ENCODE results near the gene SNX14.

The SNX14 gene

DNA sequence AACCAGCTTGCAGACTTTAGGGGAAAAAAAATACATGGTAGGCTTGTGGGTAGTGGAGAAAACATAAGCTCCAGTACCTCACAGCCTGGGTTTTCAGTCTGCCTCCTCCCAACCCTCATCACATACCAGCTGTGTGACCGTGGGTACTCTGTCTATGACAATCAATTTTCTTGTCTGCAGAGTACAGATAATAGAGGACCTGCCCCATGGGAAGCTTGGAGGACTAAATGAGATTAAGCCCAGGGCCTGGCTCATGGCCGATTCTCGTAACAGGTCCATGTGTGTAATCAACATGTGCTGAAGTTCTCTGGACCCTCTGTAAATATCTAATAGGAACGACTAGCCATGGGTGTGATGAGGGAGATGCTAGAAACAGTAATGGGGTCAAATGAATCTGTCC is 109.8 kb downstream of the SNX14 start:
- ATAC-seq: no peak
- no peak for TF ChIP-seq TCF4 (CRISPR knock-in tag; IDR thresholded peaks at IDR 0.05; ENCODE audit: borderline replicate concordance)
- no peak for TF ChIP-seq ZNF565 (CRISPR knock-in tag; conservative IDR thresholded peaks at IDR 0.05; ENCODE audit: low read depth)
- no peak for TF ChIP-seq OSR1 (CRISPR knock-in tag; IDR thresholded peaks at IDR 0.05)
- TF ChIP-seq, protein P1, sequence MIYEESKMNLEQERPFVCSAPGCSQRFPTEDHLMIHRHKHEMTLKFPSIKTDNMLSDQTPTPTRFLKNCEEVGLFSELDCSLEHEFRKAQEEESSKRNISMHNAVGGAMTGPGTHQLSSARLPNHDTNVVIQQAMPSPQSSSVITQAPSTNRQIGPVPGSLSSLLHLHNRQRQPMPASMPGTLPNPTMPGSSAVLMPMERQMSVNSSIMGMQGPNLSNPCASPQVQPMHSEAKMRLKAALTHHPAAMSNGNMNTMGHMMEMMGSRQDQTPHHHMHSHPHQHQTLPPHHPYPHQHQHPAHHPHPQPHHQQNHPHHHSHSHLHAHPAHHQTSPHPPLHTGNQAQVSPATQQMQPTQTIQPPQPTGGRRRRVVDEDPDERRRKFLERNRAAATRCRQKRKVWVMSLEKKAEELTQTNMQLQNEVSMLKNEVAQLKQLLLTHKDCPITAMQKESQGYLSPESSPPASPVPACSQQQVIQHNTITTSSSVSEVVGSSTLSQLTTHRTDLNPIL (CRISPR knock-in tag; IDR thresholded peaks at IDR 0.05; ENCODE audit: low read depth): no peak
- no peak for TF ChIP-seq CSDC2 (CRISPR knock-in tag; IDR thresholded peaks at IDR 0.05)
- no peak for TF ChIP-seq TOX (CRISPR knock-in tag; IDR thresholded peaks at IDR 0.05; ENCODE audit: borderline replicate concordance)
- TF ChIP-seq RARB (CRISPR knock-in tag; IDR thresholded peaks at IDR 0.05): no peak
- no peak for TF ChIP-seq ZNF70 (CRISPR knock-in tag; IDR thresholded peaks at IDR 0.05)
- no peak for TF ChIP-seq SNAI2 (CRISPR knock-in tag; IDR thresholded peaks at IDR 0.05)
- TF ChIP-seq ZFP3 (CRISPR knock-in tag; IDR thresholded peaks at IDR 0.05): no peak
- TF ChIP-seq ZFP30 (CRISPR knock-in tag; IDR thresholded peaks at IDR 0.05): no peak
- no peak for TF ChIP-seq ZNF8 (CRISPR knock-in tag; IDR thresholded peaks at IDR 0.05)
- TF ChIP-seq, protein P2, sequence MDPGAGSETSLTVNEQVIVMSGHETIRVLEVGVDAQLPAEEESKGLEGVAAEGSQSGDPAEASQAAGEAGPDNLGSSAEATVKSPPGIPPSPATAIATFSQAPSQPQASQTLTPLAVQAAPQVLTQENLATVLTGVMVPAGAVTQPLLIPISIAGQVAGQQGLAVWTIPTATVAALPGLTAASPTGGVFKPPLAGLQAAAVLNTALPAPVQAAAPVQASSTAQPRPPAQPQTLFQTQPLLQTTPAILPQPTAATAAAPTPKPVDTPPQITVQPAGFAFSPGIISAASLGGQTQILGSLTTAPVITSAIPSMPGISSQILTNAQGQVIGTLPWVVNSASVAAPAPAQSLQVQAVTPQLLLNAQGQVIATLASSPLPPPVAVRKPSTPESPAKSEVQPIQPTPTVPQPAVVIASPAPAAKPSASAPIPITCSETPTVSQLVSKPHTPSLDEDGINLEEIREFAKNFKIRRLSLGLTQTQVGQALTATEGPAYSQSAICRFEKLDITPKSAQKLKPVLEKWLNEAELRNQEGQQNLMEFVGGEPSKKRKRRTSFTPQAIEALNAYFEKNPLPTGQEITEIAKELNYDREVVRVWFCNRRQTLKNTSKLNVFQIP (CRISPR knock-in tag; IDR thresholded peaks at IDR 0.05; ENCODE audit: borderline replicate concordance, low read depth): no peak
- TF ChIP-seq ZC3H10 (CRISPR knock-in tag; IDR thresholded peaks at IDR 0.05): no peak
- TF ChIP-seq ISL1 (CRISPR knock-in tag; IDR thresholded peaks at IDR 0.05): no peak
- TF ChIP-seq BACH2 (CRISPR knock-in tag; IDR thresholded peaks at IDR 0.05; ENCODE audit: borderline replicate concordance): no peak

DNA sequence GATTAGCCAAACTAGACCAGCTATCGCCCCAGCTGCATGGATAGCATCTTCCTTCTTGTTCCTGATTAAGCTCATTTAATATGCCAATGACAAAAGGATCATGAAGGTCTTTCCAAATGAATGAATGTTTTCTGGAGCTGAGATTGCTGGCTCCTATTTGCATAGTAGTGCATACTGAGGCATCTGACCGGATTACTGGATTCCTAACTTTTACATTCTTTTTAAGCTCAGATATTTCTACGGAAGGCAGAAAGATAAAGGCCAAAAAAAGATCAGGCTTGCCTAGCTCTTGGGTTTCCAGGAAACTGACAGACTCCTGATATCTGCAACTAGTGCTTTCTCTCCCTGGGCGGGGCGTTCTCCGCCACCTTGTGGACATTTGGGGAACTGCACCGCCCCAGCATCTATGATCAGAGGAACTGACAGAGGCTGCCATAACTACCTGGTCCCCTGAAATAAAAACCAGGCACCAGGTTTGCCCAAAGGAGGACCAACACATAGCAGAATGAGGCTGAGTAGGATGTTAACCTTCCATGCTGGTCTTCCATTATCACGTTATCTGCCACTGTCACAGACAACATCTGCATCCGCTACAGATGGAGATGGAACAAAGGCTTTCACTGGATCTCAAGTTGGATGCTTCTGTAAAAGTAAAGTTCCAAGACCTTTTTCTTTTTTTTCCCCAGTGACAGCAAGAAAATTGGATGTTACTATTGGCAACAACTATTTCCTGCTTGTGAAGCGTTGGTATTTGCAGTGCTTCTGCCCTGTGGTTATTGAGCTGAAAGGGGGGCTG is 110.6 kb downstream of the SNX14 start:
- peak; percentile 88 for ATAC-seq
- TF ChIP-seq ZNF8 (CRISPR knock-in tag; IDR thresholded peaks at IDR 0.05) (no peak), ZFP3 (CRISPR knock-in tag; IDR thresholded peaks at IDR 0.05) (no peak), ZFP30 (CRISPR knock-in tag; IDR thresholded peaks at IDR 0.05) (no peak), SNAI2 (CRISPR knock-in tag; IDR thresholded peaks at IDR 0.05) (no peak)
- TF ChIP-seq, protein P3, sequence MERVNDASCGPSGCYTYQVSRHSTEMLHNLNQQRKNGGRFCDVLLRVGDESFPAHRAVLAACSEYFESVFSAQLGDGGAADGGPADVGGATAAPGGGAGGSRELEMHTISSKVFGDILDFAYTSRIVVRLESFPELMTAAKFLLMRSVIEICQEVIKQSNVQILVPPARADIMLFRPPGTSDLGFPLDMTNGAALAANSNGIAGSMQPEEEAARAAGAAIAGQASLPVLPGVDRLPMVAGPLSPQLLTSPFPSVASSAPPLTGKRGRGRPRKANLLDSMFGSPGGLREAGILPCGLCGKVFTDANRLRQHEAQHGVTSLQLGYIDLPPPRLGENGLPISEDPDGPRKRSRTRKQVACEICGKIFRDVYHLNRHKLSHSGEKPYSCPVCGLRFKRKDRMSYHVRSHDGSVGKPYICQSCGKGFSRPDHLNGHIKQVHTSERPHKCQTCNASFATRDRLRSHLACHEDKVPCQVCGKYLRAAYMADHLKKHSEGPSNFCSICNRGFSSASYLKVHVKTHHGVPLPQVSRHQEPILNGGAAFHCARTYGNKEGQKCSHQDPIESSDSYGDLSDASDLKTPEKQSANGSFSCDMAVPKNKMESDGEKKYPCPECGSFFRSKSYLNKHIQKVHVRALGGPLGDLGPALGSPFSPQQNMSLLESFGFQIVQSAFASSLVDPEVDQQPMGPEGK (CRISPR knock-in tag; IDR thresholded peaks at IDR 0.05; ENCODE audit: borderline replicate concordance): no peak

DNA sequence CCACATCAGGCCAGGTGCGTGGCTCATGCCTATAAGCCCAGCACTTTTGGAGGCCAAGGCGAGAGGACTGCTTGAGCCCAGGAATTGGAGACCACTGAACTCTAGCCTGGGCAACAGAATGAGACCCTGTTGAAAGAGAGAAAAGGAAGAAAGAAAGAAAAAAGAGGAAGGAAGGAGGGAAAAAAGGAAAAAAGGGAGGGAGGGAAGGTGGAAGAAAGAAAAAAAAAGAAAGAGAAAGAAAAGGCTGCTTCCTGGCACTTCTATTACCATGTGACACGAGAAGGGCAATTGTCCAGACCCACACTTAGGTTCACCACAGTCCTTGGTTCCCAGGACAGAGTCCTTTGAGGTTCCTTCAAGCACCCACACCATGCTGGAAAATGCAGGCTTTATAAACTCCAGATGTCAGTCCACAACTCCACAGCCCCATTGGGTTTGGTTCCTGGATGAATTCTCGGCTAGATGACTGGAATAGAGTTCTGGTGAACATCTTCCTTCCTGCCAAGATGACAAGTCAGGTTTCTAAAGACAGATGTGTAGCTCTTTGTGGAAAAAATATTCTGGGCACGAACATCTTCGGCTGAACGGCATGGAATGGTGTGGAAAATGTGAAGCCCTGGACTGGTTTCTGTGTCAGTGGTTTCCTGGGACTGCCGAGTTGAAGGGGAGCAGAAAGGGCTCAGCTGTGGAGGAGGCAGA is 111.3 kb downstream of the SNX14 start:
- ATAC-seq: peak; percentile 79
- TF ChIP-seq, protein P1 (CRISPR knock-in tag; IDR thresholded peaks at IDR 0.05; ENCODE audit: low read depth): no peak

DNA sequence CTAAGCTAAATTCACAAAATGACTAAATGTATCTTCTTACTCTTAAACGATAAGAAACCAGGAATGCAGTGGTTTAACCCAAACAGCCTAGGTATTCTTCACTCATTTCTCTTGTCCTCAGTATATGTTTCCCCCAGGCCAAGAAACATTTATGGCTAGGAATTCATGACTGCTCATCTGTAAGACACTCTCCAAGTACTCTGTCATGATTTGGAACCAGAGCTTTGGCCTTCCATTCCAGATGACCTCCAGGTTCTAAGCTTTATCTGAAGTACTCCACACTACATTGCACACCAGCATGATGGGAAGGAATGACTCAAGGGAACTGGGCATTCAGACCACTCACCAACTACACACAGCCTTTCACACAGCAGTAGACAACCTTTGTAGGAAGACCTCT is 114.5 kb downstream of the SNX14 start:
- no peak for ATAC-seq
- TF ChIP-seq ZNF565 (CRISPR knock-in tag; conservative IDR thresholded peaks at IDR 0.05; ENCODE audit: low read depth) (no peak), OSR1 (CRISPR knock-in tag; IDR thresholded peaks at IDR 0.05) (no peak), BACH2 (CRISPR knock-in tag; IDR thresholded peaks at IDR 0.05; ENCODE audit: borderline replicate concordance) (no peak), CSDC2 (CRISPR knock-in tag; IDR thresholded peaks at IDR 0.05) (no peak), ZC3H10 (CRISPR knock-in tag; IDR thresholded peaks at IDR 0.05) (no peak), SNAI2 (CRISPR knock-in tag; IDR thresholded peaks at IDR 0.05) (no peak), ZFP3 (CRISPR knock-in tag; IDR thresholded peaks at IDR 0.05) (no peak), TCF4 (CRISPR knock-in tag; IDR thresholded peaks at IDR 0.05; ENCODE audit: borderline replicate concordance) (no peak), ISL1 (CRISPR knock-in tag; IDR thresholded peaks at IDR 0.05) (no peak), ZNF8 (CRISPR knock-in tag; IDR thresholded peaks at IDR 0.05) (no peak)
- TF ChIP-seq, protein P1 (CRISPR knock-in tag; IDR thresholded peaks at IDR 0.05; ENCODE audit: low read depth): no peak
- TF ChIP-seq, protein P4, sequence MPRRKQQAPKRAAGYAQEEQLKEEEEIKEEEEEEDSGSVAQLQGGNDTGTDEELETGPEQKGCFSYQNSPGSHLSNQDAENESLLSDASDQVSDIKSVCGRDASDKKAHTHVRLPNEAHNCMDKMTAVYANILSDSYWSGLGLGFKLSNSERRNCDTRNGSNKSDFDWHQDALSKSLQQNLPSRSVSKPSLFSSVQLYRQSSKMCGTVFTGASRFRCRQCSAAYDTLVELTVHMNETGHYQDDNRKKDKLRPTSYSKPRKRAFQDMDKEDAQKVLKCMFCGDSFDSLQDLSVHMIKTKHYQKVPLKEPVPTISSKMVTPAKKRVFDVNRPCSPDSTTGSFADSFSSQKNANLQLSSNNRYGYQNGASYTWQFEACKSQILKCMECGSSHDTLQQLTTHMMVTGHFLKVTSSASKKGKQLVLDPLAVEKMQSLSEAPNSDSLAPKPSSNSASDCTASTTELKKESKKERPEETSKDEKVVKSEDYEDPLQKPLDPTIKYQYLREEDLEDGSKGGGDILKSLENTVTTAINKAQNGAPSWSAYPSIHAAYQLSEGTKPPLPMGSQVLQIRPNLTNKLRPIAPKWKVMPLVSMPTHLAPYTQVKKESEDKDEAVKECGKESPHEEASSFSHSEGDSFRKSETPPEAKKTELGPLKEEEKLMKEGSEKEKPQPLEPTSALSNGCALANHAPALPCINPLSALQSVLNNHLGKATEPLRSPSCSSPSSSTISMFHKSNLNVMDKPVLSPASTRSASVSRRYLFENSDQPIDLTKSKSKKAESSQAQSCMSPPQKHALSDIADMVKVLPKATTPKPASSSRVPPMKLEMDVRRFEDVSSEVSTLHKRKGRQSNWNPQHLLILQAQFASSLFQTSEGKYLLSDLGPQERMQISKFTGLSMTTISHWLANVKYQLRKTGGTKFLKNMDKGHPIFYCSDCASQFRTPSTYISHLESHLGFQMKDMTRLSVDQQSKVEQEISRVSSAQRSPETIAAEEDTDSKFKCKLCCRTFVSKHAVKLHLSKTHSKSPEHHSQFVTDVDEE (CRISPR knock-in tag; IDR thresholded peaks at IDR 0.05): no peak
- TF ChIP-seq, protein P5, sequence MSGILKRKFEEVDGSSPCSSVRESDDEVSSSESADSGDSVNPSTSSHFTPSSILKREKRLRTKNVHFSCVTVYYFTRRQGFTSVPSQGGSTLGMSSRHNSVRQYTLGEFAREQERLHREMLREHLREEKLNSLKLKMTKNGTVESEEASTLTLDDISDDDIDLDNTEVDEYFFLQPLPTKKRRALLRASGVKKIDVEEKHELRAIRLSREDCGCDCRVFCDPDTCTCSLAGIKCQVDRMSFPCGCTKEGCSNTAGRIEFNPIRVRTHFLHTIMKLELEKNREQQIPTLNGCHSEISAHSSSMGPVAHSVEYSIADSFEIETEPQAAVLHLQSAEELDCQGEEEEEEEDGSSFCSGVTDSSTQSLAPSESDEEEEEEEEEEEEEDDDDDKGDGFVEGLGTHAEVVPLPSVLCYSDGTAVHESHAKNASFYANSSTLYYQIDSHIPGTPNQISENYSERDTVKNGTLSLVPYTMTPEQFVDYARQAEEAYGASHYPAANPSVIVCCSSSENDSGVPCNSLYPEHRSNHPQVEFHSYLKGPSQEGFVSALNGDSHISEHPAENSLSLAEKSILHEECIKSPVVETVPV (CRISPR knock-in tag; IDR thresholded peaks at IDR 0.05): no peak
